GM23338 (cell line): ENCODE data around the gene SPAG16. TPM values are rescaled to one million over a fixed set of nuclear protein-coding genes. Genes with fewer than 3 reads are reported as not detected.

Source experiments
- ATAC-seq: fragments of 200-7000 bp; cut with Tn5 transposase; 3 replicates; pipeline ENCODE4 v1.9.1; 2020
- DNase-seq: peaks from one replicate; pipeline ENCODE4 v3.0.0-alpha.2; 2015; ENCODE audit warnings: low spot score
- H2AFZ ChIP-seq: fragments of 200-600 bp; sonication (generic); 2 replicates; pipeline ENCODE4 v1.8.0; 2016; ENCODE audit warnings: antibody characterized with exemption, mild to moderate bottlenecking, moderate library complexity
- H3F3A ChIP-seq: fragments of 200-600 bp; sonication (generic); replicated peaks from 2 replicates; pipeline ENCODE4 v1.8.0; 2017; ENCODE audit warnings: antibody characterized with exemption, mixed run types, low read depth
- H3K27ac ChIP-seq: fragments of 200-600 bp; sonication (generic); 2 replicates; pipeline ENCODE4 v1.6.1; 2016; ENCODE audit warnings: low read depth
- H3K27me3 ChIP-seq: fragments of 200-600 bp; sonication (generic); 2 replicates; pipeline ENCODE4 v1.8.0; 2016; ENCODE audit warnings: mild to moderate bottlenecking, mixed run types, moderate library complexity; ENCODE audit not compliant: insufficient read depth
- H3K36me3 ChIP-seq: fragments of 200-600 bp; sonication (generic); 2 replicates; pipeline ENCODE4 v1.8.0; 2016; ENCODE audit warnings: mild to moderate bottlenecking; ENCODE audit not compliant: insufficient read depth
- H3K4me1 ChIP-seq: fragments of 200-600 bp; sonication (generic); 2 replicates; pipeline ENCODE4 v1.8.0; 2016; ENCODE audit warnings: mild to moderate bottlenecking, moderate library complexity; ENCODE audit not compliant: insufficient read depth
- H3K4me2 ChIP-seq: fragments of 200-600 bp; sonication (generic); 2 replicates; pipeline ENCODE4 v1.7.1; 2017; ENCODE audit warnings: mixed run types
- H3K4me3 ChIP-seq: fragments of 200-600 bp; sonication (generic); 2 replicates; pipeline ENCODE4 v1.6.1; 2016; ENCODE audit warnings: mixed run types
- H3K79me2 ChIP-seq: fragments of 200-600 bp; sonication (generic); replicated peaks from 2 replicates; pipeline ENCODE4 v1.8.0; 2017; ENCODE audit warnings: mild to moderate bottlenecking; ENCODE audit not compliant: insufficient read depth
- H3K9me2 ChIP-seq: fragments of 200-600 bp; sonication (generic); 2 replicates; pipeline ENCODE4 v1.8.0; 2017; ENCODE audit not compliant: insufficient read depth
- H4K20me1 ChIP-seq: fragments of 200-600 bp; sonication (generic); replicated peaks from 2 replicates; pipeline ENCODE4 v1.8.0; 2017; ENCODE audit warnings: mild to moderate bottlenecking; ENCODE audit not compliant: insufficient read depth
- H3K27ac Mint-ChIP-seq: 2 replicates; pipeline ENCODE4 v1.8.0; 2020; ENCODE audit warnings: inconsistent platforms, mild to moderate bottlenecking, moderate library complexity, mixed read lengths
- H3K27me3 Mint-ChIP-seq: 3 replicates; pipeline ENCODE4 v1.8.0; 2022; ENCODE audit warnings: low read depth, mild to moderate bottlenecking, moderate library complexity, mixed read lengths, inconsistent platforms; ENCODE audit not compliant: insufficient read depth, poor library complexity
- H3K36me3 Mint-ChIP-seq: 3 replicates; pipeline ENCODE4 v1.8.0; 2021; ENCODE audit warnings: low read depth, mild to moderate bottlenecking, inconsistent platforms, moderate library complexity, mixed read lengths
- H3K4me1 Mint-ChIP-seq: 3 replicates; pipeline ENCODE4 v1.8.0; 2020; ENCODE audit warnings: mild to moderate bottlenecking, inconsistent platforms, mixed read lengths
- H3K4me3 Mint-ChIP-seq: 3 replicates; pipeline ENCODE4 v1.8.0; 2021; ENCODE audit warnings: moderate library complexity, mild to moderate bottlenecking, inconsistent platforms, mixed read lengths
- H3K9me3 Mint-ChIP-seq: 3 replicates; pipeline ENCODE4 v1.8.0; 2020; ENCODE audit warnings: moderate library complexity, mild to moderate bottlenecking, inconsistent platforms, mixed read lengths
- ETS1 ChIP-seq: IDR thresholded peaks from 2 replicates; pipeline ENCODE4 v1.6.1; 2016; ENCODE audit warnings: antibody characterized with exemption
- EZH2 ChIP-seq: fragments of 200-600 bp; sonication (generic); IDR thresholded peaks from one replicate; pipeline ENCODE4 v1.8.0; 2017; ENCODE audit warnings: antibody characterized with exemption, mild to moderate bottlenecking, low read depth; ENCODE audit not compliant: unreplicated experiment
- EZH2phosphoT487 ChIP-seq: fragments of 200-600 bp; sonication (generic); IDR thresholded peaks from one replicate; pipeline ENCODE4 v1.8.1; 2018; ENCODE audit warnings: antibody characterized with exemption; ENCODE audit not compliant: unreplicated experiment
- POLR2AphosphoS5 ChIP-seq: IDR thresholded peaks from 2 replicates; pipeline ENCODE4 v1.6.1; 2016; ENCODE audit warnings: antibody characterized with exemption, low read depth
- REST ChIP-seq: IDR thresholded peaks from one replicate; pipeline ENCODE4 v1.6.1; 2018; ENCODE audit warnings: antibody characterized with exemption; ENCODE audit not compliant: unreplicated experiment
- STAT1 ChIP-seq: IDR thresholded peaks from one replicate; pipeline ENCODE4 v1.6.1; 2016; ENCODE audit warnings: antibody characterized with exemption; ENCODE audit not compliant: unreplicated experiment
- ZNF114 ChIP-seq: fragments of 250-450 bp; sonication (Bioruptor Pico); IDR thresholded peaks from 2 replicates; pipeline ENCODE4 v1.5.0; 2020; ENCODE audit warnings: mild to moderate bottlenecking, moderate library complexity
- ZNF331 ChIP-seq: fragments of 250-450 bp; sonication (Bioruptor Pico); IDR thresholded peaks from 2 replicates; pipeline ENCODE4 v1.5.0; 2020; ENCODE audit warnings: low read depth, mild to moderate bottlenecking, moderate library complexity
- ZNF462 ChIP-seq: fragments of 250-450 bp; sonication (Bioruptor Pico); IDR thresholded peaks from 2 replicates; pipeline ENCODE4 v1.5.0; 2020; ENCODE audit warnings: mild to moderate bottlenecking, moderate library complexity
- polyA plus RNA-seq: library from polyadenylated mRNA; unstranded; fragments of >200 nt; fragmentation: Nextera tagmentation; extraction: Ambion mirVana; gene quantifications from 2 replicates; pipeline ENCODE4 v1.2.1, GENCODE V29; 2016
- total RNA-seq: library from RNA; depleted of rRNA; stranded (reverse); fragments of >200 nt; shearing (Covaris generic); gene quantifications from 2 replicates; pipeline ENCODE4 v1.2.3, GENCODE V29; 2014
- TF ChIP-seq, protein P1 (sequence below), 2 experiments: fragments of 200-600 bp in 1 of 2; sonication (generic) in 1 of 2; conservative IDR thresholded peaks; 2 replicates each; pipeline versions ENCODE4 v1.5.1 to v1.6.1; 2016 to 2017; ENCODE audit warnings: antibody characterized with exemption in 2 of 2, low read depth in 2 of 2, mild to moderate bottlenecking in 2 of 2, moderate library complexity in 1 of 2

Gene SPAG16
- total and polyA plus RNA-seq, 2 experiments from 2014 or later, result 19.7 to 47.8 TPM

GRCh38 chr2:213259266-213259665 is 25.0 kb upstream of the SPAG16 start:
- no peaks in the 10 kb centered on the region for H3K27me3 ChIP-seq
- H3K9me2 ChIP-seq, result no peaks in the 10 kb centered on the region
- Mint-ChIP-seq H3K36me3 (no peaks in the 10 kb centered on the region), H3K27me3 (no peaks in the 10 kb centered on the region), H3K27ac (no peak overlapping the region), H3K4me1 (peaks cover 6% of the 10 kb centered on the region; the same call in 2 of the 3 replicates), H3K9me3 (no peaks in the 10 kb centered on the region), H3K4me3 (no peak overlapping the region)
- no peak overlapping the region for H3K27ac ChIP-seq
- H2AFZ ChIP-seq, result no peak overlapping the region
- H3K4me2 ChIP-seq, result no peak overlapping the region
- no peak for TF ChIP-seq EZH2phosphoT487
- no peak for TF ChIP-seq POLR2AphosphoS5
- no peak for TF ChIP-seq ZNF114 (CRISPR knock-in tag)
- no peak for TF ChIP-seq EZH2
- TF ChIP-seq STAT1, result no peak
- TF ChIP-seq ETS1, result no peak
- TF ChIP-seq REST, result no peak
- H3K4me3 ChIP-seq, result no peak overlapping the region
- H3K36me3 ChIP-seq, result no peaks in the 10 kb centered on the region
- no peak for ATAC-seq
- H3F3A ChIP-seq, result no peaks in the 10 kb centered on the region
- no peak for DNase-seq
- H3K4me1 ChIP-seq, result no peaks in the 10 kb centered on the region
- no peaks in the 10 kb centered on the region for H4K20me1 ChIP-seq
- no peaks in the 10 kb centered on the region for H3K79me2 ChIP-seq

- Histone ChIP-seq H3K9me2 (no peaks in the 10 kb centered on the region), H3K36me3 (no peaks in the 10 kb centered on the region), H3F3A (no peaks in the 10 kb centered on the region), H3K4me1 (no peaks in the 10 kb centered on the region), H3K27ac (no peak overlapping the region), H3K27me3 (no peaks in the 10 kb centered on the region), H4K20me1 (no peaks in the 10 kb centered on the region), H3K4me2 (no peak overlapping the region), H3K79me2 (no peaks in the 10 kb centered on the region), H3K4me3 (no peak overlapping the region), H2AFZ (peak overlapping the region; percentile 86; the same call in 1 of the 2 replicates)
- ATAC-seq (no peak), DNase-seq (no peak)
- Mint-ChIP-seq H3K4me1 (peaks cover 6% of the 10 kb centered on the region; the same call in 2 of the 3 replicates), H3K36me3 (no peaks in the 10 kb centered on the region), H3K27me3 (no peaks in the 10 kb centered on the region), H3K9me3 (no peaks in the 10 kb centered on the region), H3K4me3 (no peak overlapping the region), H3K27ac (no peak overlapping the region)
- TF ChIP-seq, protein P1, sequence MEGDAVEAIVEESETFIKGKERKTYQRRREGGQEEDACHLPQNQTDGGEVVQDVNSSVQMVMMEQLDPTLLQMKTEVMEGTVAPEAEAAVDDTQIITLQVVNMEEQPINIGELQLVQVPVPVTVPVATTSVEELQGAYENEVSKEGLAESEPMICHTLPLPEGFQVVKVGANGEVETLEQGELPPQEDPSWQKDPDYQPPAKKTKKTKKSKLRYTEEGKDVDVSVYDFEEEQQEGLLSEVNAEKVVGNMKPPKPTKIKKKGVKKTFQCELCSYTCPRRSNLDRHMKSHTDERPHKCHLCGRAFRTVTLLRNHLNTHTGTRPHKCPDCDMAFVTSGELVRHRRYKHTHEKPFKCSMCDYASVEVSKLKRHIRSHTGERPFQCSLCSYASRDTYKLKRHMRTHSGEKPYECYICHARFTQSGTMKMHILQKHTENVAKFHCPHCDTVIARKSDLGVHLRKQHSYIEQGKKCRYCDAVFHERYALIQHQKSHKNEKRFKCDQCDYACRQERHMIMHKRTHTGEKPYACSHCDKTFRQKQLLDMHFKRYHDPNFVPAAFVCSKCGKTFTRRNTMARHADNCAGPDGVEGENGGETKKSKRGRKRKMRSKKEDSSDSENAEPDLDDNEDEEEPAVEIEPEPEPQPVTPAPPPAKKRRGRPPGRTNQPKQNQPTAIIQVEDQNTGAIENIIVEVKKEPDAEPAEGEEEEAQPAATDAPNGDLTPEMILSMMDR (conservative IDR thresholded peaks at IDR 0.05; ENCODE audit: low read depth in 2 of 2), result no peak
- no peak for TF ChIP-seq ZNF331 (CRISPR knock-in tag)
- TF ChIP-seq POLR2AphosphoS5, result no peak
- TF ChIP-seq ZNF462, result no peak
Observed at GRCh38 chr2:213261237-213261636, 23.0 kb upstream of the SPAG16 start.
